Stimulated activated CD8-positive, alpha-beta memory T cell treated with anti-CD3 and anti-CD28 coated beads, Interleukin-12 subunit alpha, Interleukin-12 subunit beta, amount 100 ng/mL, for 1 hour (primary cell): Measurements from ENCODE around the gene PDCD6IP.
"Not testable (repeated sequence)": the region's sequence is repeated elsewhere in the genome, so short reads cannot be mapped to it uniquely, and the experiment has no call there.

ENCODE experiments used
- DNase-seq: peaks from one replicate; pipeline ENCODE4 v3.0.0-alpha.2; 2020; ENCODE audit warnings: low read depth

The PDCD6IP gene

GRCh38 chr3:33795856-33796536 lies 2.4 kb upstream of the PDCD6IP start:
- DNase-seq: no peak

- DNase-seq: no peak
Measured at GRCh38 chr3:33798113-33798417, 365 bp upstream of the PDCD6IP start.

GRCh38 chr3:33799202-33799551 lies 747 bp downstream of the PDCD6IP start:
- no peak for DNase-seq

- DNase-seq: no peak
Measured at GRCh38 chr3:33803252-33803651, 4.8 kb downstream of the PDCD6IP start.

- no peak for DNase-seq
Measured at GRCh38 chr3:33803894-33804526, 5.6 kb downstream of the PDCD6IP start.

GRCh38 chr3:33807191-33807590 lies 8.8 kb downstream of the PDCD6IP start:
- DNase-seq: no peak

GRCh38 chr3:33808559-33808958 lies 10.1 kb downstream of the PDCD6IP start:
- DNase-seq: no peak

- no peak for DNase-seq
Measured at GRCh38 chr3:33810545-33810944, 12.1 kb downstream of the PDCD6IP start.

- DNase-seq: no peak
Measured at GRCh38 chr3:33821989-33822388, 23.6 kb downstream of the PDCD6IP start.

- no peak for DNase-seq
Measured at GRCh38 chr3:33823821-33824220, 25.4 kb downstream of the PDCD6IP start.

GRCh38 chr3:33825111-33825510 lies 26.7 kb downstream of the PDCD6IP start:
- DNase-seq: no peak

- no peak for DNase-seq
Measured at GRCh38 chr3:33826206-33826605, 27.8 kb downstream of the PDCD6IP start.

- DNase-seq: no peak
Measured at GRCh38 chr3:33826688-33827087, 28.3 kb downstream of the PDCD6IP start.

- no peak for DNase-seq
Measured at GRCh38 chr3:33829720-33830119, 31.3 kb downstream of the PDCD6IP start.

GRCh38 chr3:33831053-33831452 lies 32.6 kb downstream of the PDCD6IP start:
- no peak for DNase-seq

GRCh38 chr3:33833408-33834095 lies 35.1 kb downstream of the PDCD6IP start:
- no peak for DNase-seq

- DNase-seq: no peak
Measured at GRCh38 chr3:33834096-33834453, 35.6 kb downstream of the PDCD6IP start.

GRCh38 chr3:33837182-33837581 lies 38.8 kb downstream of the PDCD6IP start:
- DNase-seq: not testable (repeated sequence)

GRCh38 chr3:33839283-33839682 lies 40.9 kb downstream of the PDCD6IP start:
- DNase-seq: no peak

- DNase-seq: no peak
Measured at GRCh38 chr3:33840179-33840578, 41.7 kb downstream of the PDCD6IP start.

GRCh38 chr3:33848624-33849347 lies 50.4 kb downstream of the PDCD6IP start:
- DNase-seq: no peak

- DNase-seq: not testable (repeated sequence)
Measured at GRCh38 chr3:33850599-33850998, 52.2 kb downstream of the PDCD6IP start.

- DNase-seq: not testable (repeated sequence)
Measured at GRCh38 chr3:33855407-33855806, 57.0 kb downstream of the PDCD6IP start.
